Tibial artery (tissue), 4 donors: ENCODE data around the gene KAT6B.

Experiments used
- DNase-seq, 2 donors: peaks; one replicate each; pipeline ENCODE4 v3.0.0-alpha.2; 2019
- H3K27ac ChIP-seq, 2 donors: fragments of 200-600 bp; sonication (generic) in 1 of 2; 1 replicate in 1 of 2; 2 replicates in 1 of 2; pipeline ENCODE4 v1.5.1; 2018 to 2019; ENCODE audit warnings: mild to moderate bottlenecking in 1 of 2
- H3K27me3 ChIP-seq, 2 donors: fragments of 200-600 bp; sonication (generic) in 1 of 2; one replicate each; pipeline versions ENCODE4 v1.5.1 to v1.6.0; 2016 to 2019
- H3K36me3 ChIP-seq, 3 donors: fragments of 200-600 bp; sonication (generic) in 2 of 3; one replicate each; pipeline ENCODE4 v1.5.1; 2016 to 2019; ENCODE audit warnings: mild to moderate bottlenecking in 2 of 3
- H3K4me1 ChIP-seq, 4 donors: fragments of 200-600 bp; sonication (generic) in 2 of 4; 1 replicate in 3 of 4; 2 replicates in 1 of 4; pipeline ENCODE4 v1.5.1; 2016 to 2019
- H3K4me3 ChIP-seq, 2 donors: fragments of 200-600 bp; sonication (generic) in 1 of 2; 1 replicate in 1 of 2; 2 replicates in 1 of 2; pipeline ENCODE4 v1.5.1; 2018 to 2019; ENCODE audit warnings: mild to moderate bottlenecking in 2 of 2
- H3K9me3 ChIP-seq, 3 donors: fragments of 200-600 bp; sonication (generic) in 1 of 3; one replicate each; pipeline ENCODE4 v1.5.1; 2016 to 2019
- CTCF ChIP-seq, 2 experiments: fragments of 200-600 bp in 1 of 2; fragments of 450-650 bp in 1 of 2; IDR thresholded peaks; one replicate each; pipeline ENCODE4 v1.5.1; 2017 to 2019; ENCODE audit warnings: antibody characterized with exemption in 2 of 2, mild to moderate bottlenecking in 1 of 2, moderate library complexity in 1 of 2
- intact Hi-C: fragments of 100-400 bp; cut with DNase I; formaldehyde crosslinking; loops from one replicate; pipeline ENCODE4 v1.15.0; 2023; ENCODE audit warnings: low total_unique reads

The KAT6B gene

GRCh38 chr10:74882831-74883230 lies 56.4 kb downstream of the KAT6B start:
- Histone ChIP-seq H3K27me3 (no peaks in the 10 kb centered on the region), H3K4me1 (peaks cover 0 to 32% (median 11%) of the 10 kb centered on the region in 4 donors), H3K27ac (no peak overlapping the region), H3K4me3 (no peak overlapping the region), H3K9me3 (no peaks in the 10 kb centered on the region), H3K36me3 (no peaks in the 10 kb centered on the region)
- no peak for TF ChIP-seq CTCF (IDR thresholded peaks at IDR 0.05)
- intact Hi-C loops, result no loop called here
- DNase-seq, result no peak

- H3K27me3 ChIP-seq, result no peaks in the 10 kb centered on the region
- TF ChIP-seq CTCF (IDR thresholded peaks at IDR 0.05), result no peak
- DNase-seq, result no peak
- H3K36me3 ChIP-seq, result no peaks in the 10 kb centered on the region
- intact Hi-C loops, result no loop called here
- H3K27ac ChIP-seq, result no peak overlapping the region
- H3K9me3 ChIP-seq, result no peaks in the 10 kb centered on the region
- peaks cover 0 to 26% (median 11%) of the 10 kb centered on the region in 4 donors for H3K4me1 ChIP-seq
- no peak overlapping the region for H3K4me3 ChIP-seq
Observed at GRCh38 chr10:74883428-74883827, 57.0 kb downstream of the KAT6B start.

- no peak for TF ChIP-seq CTCF (IDR thresholded peaks at IDR 0.05)
- no peak for DNase-seq
- no peaks in the 10 kb centered on the region for H3K36me3 ChIP-seq
- no peak overlapping the region for H3K27ac ChIP-seq
- no peaks in the 10 kb centered on the region for H3K27me3 ChIP-seq
- H3K4me1 ChIP-seq, result peaks cover 0 to 46% (median 18%) of the 10 kb centered on the region in 4 donors
- intact Hi-C loops, result no loop called here
- no peak overlapping the region for H3K4me3 ChIP-seq
- no peaks in the 10 kb centered on the region for H3K9me3 ChIP-seq
Observed at GRCh38 chr10:74887614-74888284, 61.3 kb downstream of the KAT6B start.

GRCh38 chr10:74888962-74889661 lies 62.7 kb downstream of the KAT6B start:
- H3K27me3 ChIP-seq, result no peaks in the 10 kb centered on the region
- H3K9me3 ChIP-seq, result no peaks in the 10 kb centered on the region
- TF ChIP-seq CTCF (IDR thresholded peaks at IDR 0.05), result no peak
- no peak overlapping the region for H3K4me3 ChIP-seq
- intact Hi-C loops, result no loop called here
- peaks cover 0 to 36% (median 14%) of the 10 kb centered on the region in 4 donors for H3K4me1 ChIP-seq
- DNase-seq, result no peak
- H3K36me3 ChIP-seq, result no peaks in the 10 kb centered on the region
- no peak overlapping the region for H3K27ac ChIP-seq

GRCh38 chr10:74889662-74889998 lies 63.2 kb downstream of the KAT6B start:
- Histone ChIP-seq H3K27me3 (no peaks in the 10 kb centered on the region), H3K4me1 (peaks cover 0 to 36% (median 14%) of the 10 kb centered on the region in 4 donors), H3K4me3 (no peak overlapping the region), H3K36me3 (no peaks in the 10 kb centered on the region), H3K27ac (no peak overlapping the region), H3K9me3 (no peaks in the 10 kb centered on the region)
- no peak for TF ChIP-seq CTCF (IDR thresholded peaks at IDR 0.05)
- no peak for DNase-seq
- intact Hi-C loops, result no loop called here
